H1 (cell line): ENCODE results near the gene RILPL1. TPM values are rescaled to one million over a fixed set of nuclear protein-coding genes. Genes with fewer than 3 reads are reported as not detected.

Source experiments
- CTCF ChIA-PET: fragments of 300-600 bp; sonication (Branson Sonifier 250); formaldehyde crosslinking; loops from one replicate; lab custom pipeline; 2021; ENCODE audit not compliant: partially characterized antibody; lab: Charles Lee
- POLR2A ChIA-PET: fragments of 300-600 bp; sonication (Branson Sonifier 250); formaldehyde crosslinking; loops from one replicate; lab custom pipeline; 2021; ENCODE audit warnings: inconsistent platforms; ENCODE audit not compliant: partially characterized antibody; lab: Charles Lee
- DNase-seq, 2 experiments: peaks; one replicate each; pipeline versions ENCODE4 v3.0.0 to v3.0.0-alpha.2; 2010 to 2022; ENCODE audit warnings: low spot score in 2 of 2, low read depth in 1 of 2, mixed read lengths in 1 of 2
- FAIRE-seq: peaks from 2 replicates; lab custom pipeline; 2011; peaks lifted over from hg19 to GRCh38; lab: Jason Lieb, UNC
- H2AFZ ChIP-seq: 2 replicates; pipeline ENCODE4 v1.8.1; 2012; ENCODE audit warnings: low read length, inconsistent platforms
- H2AK5ac ChIP-seq: 2 replicates; pipeline ENCODE4 v1.6.1; 2013; ENCODE audit warnings: low read depth, low read length
- H2BK120ac ChIP-seq: replicated peaks from 2 replicates; pipeline ENCODE3; 2013; ENCODE audit warnings: low read depth, low read length, inconsistent platforms
- H2BK12ac ChIP-seq: 2 replicates; pipeline ENCODE4 v1.6.1; 2013; ENCODE audit warnings: low read depth, low read length
- H2BK15ac ChIP-seq: 2 replicates; pipeline ENCODE4 v1.6.1; 2013; ENCODE audit warnings: low read length
- H2BK20ac ChIP-seq: 2 replicates; pipeline ENCODE4 v1.6.1; 2013; ENCODE audit warnings: low read length
- H2BK5ac ChIP-seq: 2 replicates; pipeline ENCODE4 v1.6.1; 2013; ENCODE audit warnings: low read depth, low read length
- H3K14ac ChIP-seq: 2 replicates; pipeline ENCODE4 v1.6.1; 2013; ENCODE audit warnings: inconsistent platforms; ENCODE audit not compliant: insufficient read length
- H3K18ac ChIP-seq: 2 replicates; pipeline ENCODE4 v1.6.1; 2013; ENCODE audit warnings: low read length; ENCODE audit errors: extremely low read depth
- H3K23ac ChIP-seq: 2 replicates; pipeline ENCODE4 v1.6.1; 2013; ENCODE audit warnings: inconsistent platforms; ENCODE audit not compliant: insufficient read length
- H3K23me2 ChIP-seq: 2 replicates; pipeline ENCODE4 v1.6.1; 2013; ENCODE audit warnings: low read depth, low read length
- H3K27ac ChIP-seq: 2 replicates; pipeline ENCODE4 v1.6.1; 2011; ENCODE audit warnings: low read depth, low read length, inconsistent platforms
- H3K27me3 ChIP-seq, 4 experiments: replicated peaks in 1 of 4; 1 replicate in 1 of 4; 2 replicates in 3 of 4; pipeline versions ENCODE4 v1.6.1 to v1.8.1; 2011 to 2013; ENCODE audit warnings: low read length in 3 of 4, mild to moderate bottlenecking in 3 of 4, inconsistent platforms in 2 of 4, mixed read lengths in 2 of 4, moderate library complexity in 1 of 4; ENCODE audit not compliant: control insufficient read depth in 3 of 4, insufficient read depth in 3 of 4; ENCODE audit errors: extremely low read depth in 1 of 4
- H3K36me3 ChIP-seq, 4 experiments: 2 replicates each; pipeline versions ENCODE4 v1.6.1 to v1.8.1; 2011 to 2013; ENCODE audit warnings: mild to moderate bottlenecking in 4 of 4, low read length in 3 of 4, moderate library complexity in 2 of 4, control low read depth in 1 of 4, inconsistent platforms in 1 of 4; ENCODE audit not compliant: insufficient read depth in 4 of 4, control insufficient read depth in 2 of 4
- H3K4ac ChIP-seq: replicated peaks from 2 replicates; pipeline ENCODE3; 2013; ENCODE audit warnings: low read length, low read depth, mixed read lengths, inconsistent platforms; ENCODE audit not compliant: insufficient read length
- H3K4me1 ChIP-seq, 4 experiments: replicated peaks in 1 of 4; 1 replicate in 1 of 4; 2 replicates in 3 of 4; pipeline versions ENCODE4 v1.6.1 to v1.8.1; 2011 to 2013; ENCODE audit warnings: low read length in 3 of 4, inconsistent platforms in 2 of 4, mixed read lengths in 1 of 4; ENCODE audit not compliant: insufficient read depth in 4 of 4, control insufficient read depth in 3 of 4
- H3K4me2 ChIP-seq, 2 experiments: 2 replicates each; pipeline versions ENCODE4 v1.6.1 to v1.8.1; 2011 to 2013; ENCODE audit warnings: low read depth in 2 of 2, low read length in 2 of 2, control low read depth in 1 of 2, inconsistent platforms in 1 of 2, mild to moderate bottlenecking in 1 of 2; ENCODE audit not compliant: insufficient read depth in 1 of 2
- H3K4me3 ChIP-seq, 4 experiments: fragments of 200-600, 300-600 bp in 1 of 4; sonication (generic), shearing (Covaris generic), sonication (Bioruptor Twin) in 1 of 4; 2 replicates each; pipeline versions ENCODE4 v1.5.1 to v1.8.1; 2011 to 2016; ENCODE audit warnings: low read length in 4 of 4, low read depth in 3 of 4, control low read depth in 2 of 4, inconsistent platforms in 2 of 4, mild to moderate bottlenecking in 2 of 4, mixed read lengths in 1 of 4, moderate library complexity in 1 of 4; ENCODE audit not compliant: insufficient read depth in 2 of 4; ENCODE audit errors: extremely low read depth in 1 of 4
- H3K56ac ChIP-seq: replicated peaks from 2 replicates; pipeline ENCODE3; 2013; ENCODE audit warnings: low read depth, mild to moderate bottlenecking, mixed read lengths, low read length, inconsistent platforms; ENCODE audit not compliant: insufficient read length
- H3K79me1 ChIP-seq: 2 replicates; pipeline ENCODE4 v1.6.1; 2013; ENCODE audit warnings: low read depth, low read length, control low read depth
- H3K79me2 ChIP-seq, 2 experiments: 2 replicates each; pipeline versions ENCODE4 v1.6.1 to v1.8.1; 2012 to 2013; ENCODE audit warnings: low read length in 2 of 2, mild to moderate bottlenecking in 2 of 2, inconsistent platforms in 1 of 2; ENCODE audit not compliant: insufficient read depth in 2 of 2, control insufficient read depth in 1 of 2
- H3K9ac ChIP-seq, 4 experiments: replicated peaks in 1 of 4; 1 replicate in 1 of 4; 2 replicates in 3 of 4; pipeline versions ENCODE4 v1.6.1 to v1.8.1; 2011 to 2013; ENCODE audit warnings: low read depth in 3 of 4, low read length in 3 of 4, control low read depth in 2 of 4, mild to moderate bottlenecking in 2 of 4, moderate library complexity in 2 of 4, inconsistent platforms in 1 of 4; ENCODE audit errors: extremely low read depth in 1 of 4
- H3K9me3 ChIP-seq, 2 experiments: 2 replicates each; pipeline versions ENCODE4 v1.6.1 to v1.8.1; 2012 to 2013; ENCODE audit warnings: mild to moderate bottlenecking in 2 of 2, moderate library complexity in 2 of 2, control low read depth in 1 of 2, inconsistent platforms in 1 of 2, low read depth in 1 of 2, low read length in 1 of 2, mixed read lengths in 1 of 2; ENCODE audit not compliant: insufficient read depth in 2 of 2
- H4K20me1 ChIP-seq, 2 experiments: replicated peaks in 1 of 2; 2 replicates each; pipeline versions ENCODE3 to v1.8.1; 2011 to 2013; ENCODE audit warnings: inconsistent platforms in 2 of 2, low read length in 2 of 2, mild to moderate bottlenecking in 1 of 2; ENCODE audit not compliant: insufficient read depth in 2 of 2, control insufficient read depth in 1 of 2
- H4K5ac ChIP-seq: 2 replicates; pipeline ENCODE4 v1.6.1; 2013; ENCODE audit warnings: low read length, low read depth, mixed read lengths, inconsistent platforms; ENCODE audit not compliant: insufficient read length
- H4K8ac ChIP-seq: 2 replicates; pipeline ENCODE4 v1.8.0; 2013; ENCODE audit warnings: mild to moderate bottlenecking, moderate library complexity, low read length, inconsistent platforms; ENCODE audit not compliant: insufficient read depth; ENCODE audit errors: extremely low read depth
- H4K91ac ChIP-seq: replicated peaks from 2 replicates; pipeline ENCODE3; 2013; ENCODE audit warnings: low read length, mixed read lengths, inconsistent platforms; ENCODE audit not compliant: insufficient read length
- BCL11A ChIP-seq, 2 experiments: IDR thresholded peaks; one replicate each; pipeline ENCODE4 v1.6.1; 2011; ENCODE audit warnings: low read depth in 2 of 2, low read length in 2 of 2, mild to moderate bottlenecking in 2 of 2
- CHD2 ChIP-seq: IDR thresholded peaks from 2 replicates; pipeline ENCODE4 v1.6.1; 2012; ENCODE audit warnings: low read length, improper control_type of control experiment
- GABPA ChIP-seq: IDR thresholded peaks from 2 replicates; pipeline ENCODE4 v1.6.1; 2011; ENCODE audit warnings: mild to moderate bottlenecking, low read length, moderate library complexity, borderline replicate concordance; ENCODE audit not compliant: insufficient read depth
- GTF2F1 ChIP-seq: IDR thresholded peaks from 2 replicates; pipeline ENCODE4 v1.6.1; 2012; ENCODE audit warnings: low read depth, low read length, improper control_type of control experiment, borderline replicate concordance
- KDM4A ChIP-seq: IDR thresholded peaks from one replicate; pipeline ENCODE4 v1.7.1; 2012; ENCODE audit warnings: low read depth, mild to moderate bottlenecking, moderate library complexity, low read length, inconsistent platforms; ENCODE audit not compliant: severe bottlenecking
- RXRA ChIP-seq: IDR thresholded peaks from 2 replicates; pipeline ENCODE4 v1.6.1; 2011; ENCODE audit warnings: low read depth, mild to moderate bottlenecking, low read length, moderate library complexity; ENCODE audit not compliant: insufficient read depth
- SAP30 ChIP-seq: fragments of 300-600 bp; sonication (generic); IDR thresholded peaks from 2 replicates; pipeline ENCODE4 v1.7.1; 2012; ENCODE audit warnings: low read length, moderate library complexity, mild to moderate bottlenecking, inconsistent platforms; ENCODE audit not compliant: insufficient read depth, insufficient replicate concordance
- SIRT6 ChIP-seq: IDR thresholded peaks from one replicate; pipeline ENCODE4 v1.7.1; 2012; ENCODE audit warnings: low read length, inconsistent platforms
- SIX5 ChIP-seq: IDR thresholded peaks from 2 replicates; pipeline ENCODE4 v1.6.1; 2011; ENCODE audit warnings: mild to moderate bottlenecking, low read depth, low read length
- SP2 ChIP-seq: IDR thresholded peaks from 2 replicates; pipeline ENCODE4 v1.6.1; 2012; ENCODE audit warnings: mild to moderate bottlenecking, low read length, inconsistent platforms
- SUZ12 ChIP-seq: fragments of 200-600 bp; sonication (generic); IDR thresholded peaks from 2 replicates; pipeline ENCODE4 v1.6.1; 2012; ENCODE audit warnings: mild to moderate bottlenecking, inconsistent platforms, low read length, moderate library complexity, mixed read lengths
- TAF7 ChIP-seq: optimal IDR thresholded peaks from 2 replicates; pipeline ENCODE3; 2011; ENCODE audit warnings: low read depth, mild to moderate bottlenecking, inconsistent platforms, low read length, moderate library complexity, borderline replicate concordance
- WGBS, 2 experiments: shearing (Covaris generic) in 1 of 2; methylation state at CpG; one replicate each; pipeline versions ENCODE4 v1.1.6 to v1.1.7; 2013 to 2015; ENCODE audit warnings: low lambda C conversion rate in 2 of 2, mixed read lengths in 2 of 2, inconsistent platforms in 1 of 2, low coverage in 1 of 2, missing lambda C conversion rate in 1 of 2; ENCODE audit not compliant: insufficient replicate concordance in 2 of 2, insufficient coverage in 1 of 2, insufficient read length in 1 of 2; ENCODE audit errors: extremely low coverage in 1 of 2, missing lambda C conversion rate in 1 of 2; 5-methylcytosine and 5-hydroxymethylcytosine counted together
- polyA plus RNA-seq, 7 experiments: library from polyadenylated mRNA; depleted of rRNA in 3 of 7; stranded (reverse) in 5 of 7; unstranded in 2 of 7; fragments of >200 nt in 5 of 7; fragments of 200-250 nt in 2 of 7; gene quantifications; 1 replicate in 5 of 7; 2 replicates in 1 of 7; 4 replicates in 1 of 7; pipeline versions ENCODE4 v1.2.1 to v1.2.3, GENCODE V29; 2011 to 2013; ENCODE audit warnings: missing spikeins in 2 of 7, mixed read lengths in 2 of 7
- total RNA-seq: library from RNA; stranded (reverse); fragmentation: NEBNext Ultra II Directional; extraction: Animal tissue kit (Norgen Biotek cat#: 25700); gene quantifications from 2 replicates; pipeline ENCODE4 v1.2.1, GENCODE V29; 2021

The RILPL1 gene
- total and polyA plus RNA-seq, 2 of the 8 experiments (the other 6 are each of a cell fraction or from before 2014, with no cell fraction given) = 6.7 to 9.4 TPM

GRCh38 chr12:123520567-123521474 is 12.7 kb downstream of the RILPL1 start:
- H2BK12ac ChIP-seq = no peak overlapping the region
- TF ChIP-seq SAP30 (no peak), KDM4A (no peak), SIX5 (no peak), CHD2 (no peak), SIRT6 (no peak), SP2 (no peak), TAF7 (no peak), RXRA (no peak), SUZ12 (no peak), BCL11A (IDR thresholded peaks at IDR 0.05; ENCODE audit: low read depth in 2 of 2, low read length in 2 of 2) (no peak), GTF2F1 (no peak), GABPA (no peak)

More at GRCh38 chr12:123520567-123521474, 12.7 kb downstream of the RILPL1 start:
- Histone ChIP-seq H3K23ac (no peak overlapping the region), H4K20me1 (peaks cover 0 to 1% of the 10 kb centered on the region in 2 experiments), H2BK15ac (no peak overlapping the region), H3K4me2 (no peak overlapping the region), H4K8ac (no peak overlapping the region), H3K4me3 (no peak overlapping the region), H3K18ac (no peak overlapping the region; the same call in 1 of the 2 replicates), H3K36me3 (peaks cover 0 to 12% (median 3%) of the 10 kb centered on the region in 4 experiments; a peak in 3 of 8 replicates), H3K9me3 (no peaks in the 10 kb centered on the region), H3K4me1 (0 out of 7 replicates have a peak, but pooled peaks cover 0 to 2% (median 0%) of the 10 kb centered on the region in 4 experiments), H3K56ac (no peak overlapping the region), H4K5ac (no peak overlapping the region), H4K91ac (no peak overlapping the region), H2AFZ (no peak overlapping the region), H2BK120ac (no peak overlapping the region), H3K79me1 (no peaks in the 10 kb centered on the region), H3K14ac (no peak overlapping the region), H3K4ac (no peak overlapping the region), H3K27ac (no peak overlapping the region), H2BK20ac (no peak overlapping the region), H2BK5ac (no peak overlapping the region), H2AK5ac (no peak overlapping the region; the same call in 1 of the 2 replicates), H3K27me3 (no peaks in the 10 kb centered on the region), H3K23me2 (no peaks in the 10 kb centered on the region), H3K79me2 (no peaks in the 10 kb centered on the region), H3K9ac (no peak overlapping the region)
- FAIRE-seq (no peak), DNase-seq (no peak)
- ChIA-PET POLR2A (interaction anchor here (0.6 to 1.1 kb wide), 3 partner anchors 11 to 54 kb away, joined by 3 read pairs; no protein-coding TSS in a partner anchor), CTCF (interaction anchor here (0.9 to 1.6 kb wide), 3 partner anchors 10 to 66 kb away, joined by 3 to 5 read pairs (median 3); no protein-coding TSS in a partner anchor)
- 88% methylated on average over 14 of the region's 14 CpGs; no CpG with 5 or more reads in 1 of the 2 experiments for WGBS, 2 experiments
